DND-41 (cell line): ENCODE data around the gene PIGS.
A peak's percentile ranks its signal among the peaks of the same experiment; 100 is the strongest.

Experiments
- ATAC-seq: fragments of 200-7000 bp; cut with Tn5 transposase; 3 replicates; pipeline ENCODE4 v1.9.1; 2021; ENCODE audit warnings: low read depth; ENCODE audit not compliant: insufficient read depth
- DNase-seq: peaks from one replicate; pipeline ENCODE4 v3.0.0-alpha.2; 2020
- H2AFZ ChIP-seq: 2 replicates; pipeline ENCODE4 v1.6.0; 2012; ENCODE audit warnings: low read depth, low read length
- H3K27ac ChIP-seq: 2 replicates; pipeline ENCODE4 v1.5.1; 2012; ENCODE audit warnings: low read length, inconsistent platforms
- H3K27me3 ChIP-seq: fragments of 200-600 bp; sonication (generic); 2 replicates; pipeline ENCODE4 v1.6.0; 2012; ENCODE audit warnings: low read length, mild to moderate bottlenecking, inconsistent platforms; ENCODE audit not compliant: insufficient read depth, poor library complexity
- H3K36me3 ChIP-seq: 2 replicates; pipeline ENCODE4 v1.5.1; 2012; ENCODE audit warnings: low read length, inconsistent platforms; ENCODE audit not compliant: insufficient read depth
- H3K4me1 ChIP-seq: 2 replicates; pipeline ENCODE4 v1.5.1; 2012; ENCODE audit warnings: mild to moderate bottlenecking, low read length; ENCODE audit not compliant: insufficient read depth
- H3K4me2 ChIP-seq: 2 replicates; pipeline ENCODE4 v1.6.0; 2012; ENCODE audit warnings: mild to moderate bottlenecking, moderate library complexity, low read length, inconsistent platforms; ENCODE audit not compliant: insufficient read depth
- H3K4me3 ChIP-seq, 2 experiments: fragments of 200-600 bp in 1 of 2; shearing (Covaris generic) in 1 of 2; 2 replicates each; pipeline ENCODE4 v1.5.1; 2012 to 2016; ENCODE audit warnings: inconsistent platforms in 2 of 2, low read length in 2 of 2, mild to moderate bottlenecking in 2 of 2, low read depth in 1 of 2, moderate library complexity in 1 of 2
- H3K79me2 ChIP-seq: 2 replicates; pipeline ENCODE4 v1.6.0; 2012; ENCODE audit warnings: low read length, inconsistent platforms; ENCODE audit not compliant: insufficient read depth
- H3K9ac ChIP-seq: 2 replicates; pipeline ENCODE4 v1.6.0; 2012; ENCODE audit warnings: low read depth, mild to moderate bottlenecking, inconsistent platforms, low read length, moderate library complexity
- H3K9me3 ChIP-seq: 2 replicates; pipeline ENCODE4 v1.5.1; 2012; ENCODE audit warnings: low read length, moderate library complexity, mild to moderate bottlenecking, inconsistent platforms; ENCODE audit not compliant: insufficient read depth, severe bottlenecking
- H4K20me1 ChIP-seq: 2 replicates; pipeline ENCODE4 v1.6.0; 2012; ENCODE audit warnings: low read length; ENCODE audit not compliant: insufficient read depth
- EZH2 ChIP-seq: IDR thresholded peaks from 3 replicates; pipeline ENCODE4 v1.6.1; 2012; ENCODE audit warnings: borderline replicate concordance, low read depth, mild to moderate bottlenecking, moderate library complexity, low read length, inconsistent platforms; ENCODE audit not compliant: severe bottlenecking
- TF ChIP-seq, protein P1 (sequence below): IDR thresholded peaks from 2 replicates; pipeline ENCODE4 v1.5.1; 2012; ENCODE audit warnings: borderline replicate concordance, low read length, moderate library complexity, mild to moderate bottlenecking; ENCODE audit not compliant: poor library complexity, severe bottlenecking; ENCODE audit errors: extremely low read depth

The PIGS gene

DNA sequence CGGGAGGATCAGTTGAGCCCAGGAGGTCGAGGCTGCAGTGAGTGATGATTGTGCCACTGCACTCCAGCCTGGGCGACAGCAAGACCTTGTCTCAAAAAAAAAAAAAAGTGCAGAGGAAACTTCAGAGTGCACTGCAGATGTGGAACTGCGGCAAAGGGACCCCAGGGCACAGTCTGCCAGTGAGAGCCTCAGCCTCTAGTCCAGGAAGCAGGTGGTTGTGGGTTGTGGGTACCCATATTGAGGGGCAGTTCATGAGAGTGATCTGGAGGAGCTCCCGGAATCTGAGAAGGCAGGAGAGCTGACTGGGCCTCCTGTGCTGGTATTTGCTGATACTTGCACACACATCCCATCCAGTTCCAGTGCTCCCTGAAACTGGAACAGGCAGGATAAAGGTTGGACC lies 52.1 kb downstream of the PIGS start:
- Histone ChIP-seq H3K27me3 (peaks cover 4% of the 10 kb centered on the region), H3K4me1 (peaks cover 6% of the 10 kb centered on the region), H3K9ac (no peak overlapping the region), H3K27ac (no peak overlapping the region), H3K36me3 (no peaks in the 10 kb centered on the region), H3K4me2 (no peak overlapping the region), H4K20me1 (no peaks in the 10 kb centered on the region), H2AFZ (no peak overlapping the region), H3K79me2 (no peaks in the 10 kb centered on the region), H3K4me3 (no peak overlapping the region), H3K9me3 (no peaks in the 10 kb centered on the region)
- TF ChIP-seq EZH2: no peak
- TF ChIP-seq, protein P1, sequence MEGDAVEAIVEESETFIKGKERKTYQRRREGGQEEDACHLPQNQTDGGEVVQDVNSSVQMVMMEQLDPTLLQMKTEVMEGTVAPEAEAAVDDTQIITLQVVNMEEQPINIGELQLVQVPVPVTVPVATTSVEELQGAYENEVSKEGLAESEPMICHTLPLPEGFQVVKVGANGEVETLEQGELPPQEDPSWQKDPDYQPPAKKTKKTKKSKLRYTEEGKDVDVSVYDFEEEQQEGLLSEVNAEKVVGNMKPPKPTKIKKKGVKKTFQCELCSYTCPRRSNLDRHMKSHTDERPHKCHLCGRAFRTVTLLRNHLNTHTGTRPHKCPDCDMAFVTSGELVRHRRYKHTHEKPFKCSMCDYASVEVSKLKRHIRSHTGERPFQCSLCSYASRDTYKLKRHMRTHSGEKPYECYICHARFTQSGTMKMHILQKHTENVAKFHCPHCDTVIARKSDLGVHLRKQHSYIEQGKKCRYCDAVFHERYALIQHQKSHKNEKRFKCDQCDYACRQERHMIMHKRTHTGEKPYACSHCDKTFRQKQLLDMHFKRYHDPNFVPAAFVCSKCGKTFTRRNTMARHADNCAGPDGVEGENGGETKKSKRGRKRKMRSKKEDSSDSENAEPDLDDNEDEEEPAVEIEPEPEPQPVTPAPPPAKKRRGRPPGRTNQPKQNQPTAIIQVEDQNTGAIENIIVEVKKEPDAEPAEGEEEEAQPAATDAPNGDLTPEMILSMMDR: no peak
- DNase-seq: peak; percentile 82
- peak; percentile 100 for ATAC-seq

DNA sequence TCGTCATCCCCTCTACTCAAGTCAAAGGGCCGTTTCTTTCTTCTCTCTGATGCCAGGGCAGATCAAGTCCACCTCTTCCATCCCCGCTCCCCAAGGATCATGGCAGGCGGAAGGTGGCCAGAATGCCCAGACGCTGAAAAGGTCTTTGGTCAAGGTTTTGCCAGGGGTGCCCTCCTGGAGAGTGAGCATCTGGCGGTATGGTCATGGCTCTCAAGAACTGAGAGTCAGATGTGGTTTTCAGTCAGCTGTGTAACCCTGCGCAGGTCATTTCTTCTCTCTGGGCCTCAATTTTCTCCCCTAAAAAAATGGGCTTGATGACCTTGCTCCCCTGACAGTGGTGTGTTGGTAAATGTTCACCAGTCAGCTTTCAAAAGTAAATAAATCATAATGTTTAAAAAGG lies 52.7 kb downstream of the PIGS start:
- no peak for DNase-seq
- no peak overlapping the region for H3K4me2 ChIP-seq
- no peak overlapping the region for H2AFZ ChIP-seq

DNA sequence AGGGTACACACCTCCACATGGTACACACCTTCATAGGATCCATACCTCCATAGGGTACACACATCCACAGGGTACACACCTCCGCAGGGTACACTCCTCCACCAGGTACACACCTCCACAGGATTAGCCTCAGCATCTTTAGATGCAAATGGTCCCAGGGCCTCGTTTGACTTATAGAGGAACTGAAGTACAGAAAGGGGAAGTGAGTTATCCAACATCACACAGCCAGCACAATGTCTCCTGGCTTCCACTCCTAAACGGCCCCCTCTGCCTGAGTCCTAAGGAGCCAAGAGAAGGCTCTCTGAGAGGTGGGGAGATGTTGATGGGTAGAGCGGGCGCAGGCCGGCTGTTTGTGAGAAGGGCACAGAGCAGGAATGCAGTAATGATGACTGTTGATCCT lies 53.2 kb downstream of the PIGS start:
- H3K4me3 ChIP-seq: no peak overlapping the region
- ATAC-seq: no peak
- no peak overlapping the region for H2AFZ ChIP-seq
- H3K9me3 ChIP-seq: no peaks in the 10 kb centered on the region
- no peak for DNase-seq
- H3K4me2 ChIP-seq: no peak overlapping the region
- H3K4me1 ChIP-seq: peaks cover 6% of the 10 kb centered on the region
- H4K20me1 ChIP-seq: no peaks in the 10 kb centered on the region
- H3K27ac ChIP-seq: no peak overlapping the region
- no peaks in the 10 kb centered on the region for H3K79me2 ChIP-seq
- H3K27me3 ChIP-seq: peaks cover 7% of the 10 kb centered on the region
- no peak overlapping the region for H3K9ac ChIP-seq
- no peaks in the 10 kb centered on the region for H3K36me3 ChIP-seq
- TF ChIP-seq, protein P1: no peak
- no peak for TF ChIP-seq EZH2

More for the DNA sequence above, 52.7 kb downstream of the PIGS start:
- no peak overlapping the region for H3K4me3 ChIP-seq
- no peak overlapping the region for H3K27ac ChIP-seq
- TF ChIP-seq EZH2: no peak
- TF ChIP-seq, protein P1: no peak
- no peak for ATAC-seq
- peaks cover 6% of the 10 kb centered on the region for H3K4me1 ChIP-seq
- no peaks in the 10 kb centered on the region for H3K36me3 ChIP-seq
- H4K20me1 ChIP-seq: no peaks in the 10 kb centered on the region
- H3K9me3 ChIP-seq: no peaks in the 10 kb centered on the region
- no peak overlapping the region for H3K9ac ChIP-seq
- peaks cover 7% of the 10 kb centered on the region for H3K27me3 ChIP-seq
- no peaks in the 10 kb centered on the region for H3K79me2 ChIP-seq

DNA sequence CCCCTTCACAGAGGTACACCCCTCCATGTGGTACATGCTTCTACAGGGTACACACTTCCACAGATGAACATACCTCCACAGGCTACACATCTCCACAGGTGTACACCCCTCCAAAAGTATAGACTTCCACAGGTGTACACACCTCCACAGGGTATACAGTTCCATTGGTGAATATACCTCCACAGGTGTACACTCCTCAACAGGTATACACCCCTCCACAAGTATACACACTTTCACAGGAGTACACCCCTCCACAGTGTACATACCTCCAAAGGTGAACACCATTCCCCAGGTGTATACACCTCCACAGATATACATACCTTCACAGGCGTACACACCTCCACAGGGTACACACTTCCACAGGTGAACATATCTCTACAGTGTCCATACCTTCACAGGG lies 55.8 kb downstream of the PIGS start:
- TF ChIP-seq, protein P1: no peak
- TF ChIP-seq EZH2: no peak
- H3K4me3 ChIP-seq: no peak overlapping the region
- H3K9ac ChIP-seq: no peak overlapping the region
- no peak overlapping the region for H3K4me2 ChIP-seq
- no peak for ATAC-seq
- no peaks in the 10 kb centered on the region for H3K79me2 ChIP-seq
- H3K27me3 ChIP-seq: peaks cover 14% of the 10 kb centered on the region
- DNase-seq: no peak
- H3K9me3 ChIP-seq: no peaks in the 10 kb centered on the region
- H3K4me1 ChIP-seq: peaks cover 6% of the 10 kb centered on the region
- no peak overlapping the region for H2AFZ ChIP-seq
- H3K36me3 ChIP-seq: no peaks in the 10 kb centered on the region
- no peaks in the 10 kb centered on the region for H4K20me1 ChIP-seq
- H3K27ac ChIP-seq: no peak overlapping the region
